Right lobe of liver (tissue), 4 donors: ENCODE data around the gene PSMD3.
"Not testable (repeated sequence)": the region's sequence is repeated elsewhere in the genome, so short reads cannot be mapped to it uniquely, and the experiment has no call there.

Experiments used
- POLR2A ChIP-seq: fragments of 450-650 bp; IDR thresholded peaks from one replicate; pipeline ENCODE4 v1.6.1; 2017; ENCODE audit warnings: antibody characterized with exemption, mild to moderate bottlenecking
- TF ChIP-seq, protein P1 (sequence below), 4 donors: fragments of 200-600 bp in 3 of 4; fragments of 450-650 bp in 1 of 4; IDR thresholded peaks; one replicate each; pipeline versions ENCODE4 v1.5.1 to v1.8.0; 2016 to 2022; ENCODE audit warnings: antibody characterized with exemption in 4 of 4, mild to moderate bottlenecking in 2 of 4
- donor health status: DM: no; HTN: no; CAD: no.
- donor health status: DM: no; HTN: no; CAD: no.
- donor health status: DM: no; HTN: yes; CAD: no.

DNA sequence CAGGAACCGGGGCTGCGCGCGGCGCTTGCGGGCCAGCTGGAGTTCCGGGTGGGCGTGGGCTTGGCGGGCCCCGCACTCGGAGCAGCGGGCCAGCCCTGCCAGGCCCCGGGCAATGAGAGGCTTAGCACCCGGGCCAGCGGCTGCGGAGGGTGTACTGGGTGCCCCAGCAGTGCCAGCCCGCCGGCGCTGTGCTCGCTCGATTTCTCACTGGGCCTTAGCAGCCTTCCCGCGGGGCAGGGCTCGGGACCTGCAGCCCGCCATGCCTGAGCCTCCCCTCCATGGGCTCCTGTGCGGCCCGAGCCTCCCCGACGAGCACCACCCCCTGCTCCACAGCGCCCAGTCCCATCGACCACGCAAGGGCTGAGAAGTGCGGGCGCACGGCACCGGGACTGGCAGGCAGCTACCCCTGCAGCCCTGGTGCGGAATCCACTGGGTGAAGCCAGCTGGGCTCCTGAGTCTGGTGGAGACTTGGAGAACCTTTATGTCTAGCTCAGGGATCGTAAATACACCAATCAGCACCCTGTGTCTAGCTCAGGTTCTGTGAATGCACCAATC is 30.4 kb downstream of the PSMD3 start:
- TF ChIP-seq, protein P1, sequence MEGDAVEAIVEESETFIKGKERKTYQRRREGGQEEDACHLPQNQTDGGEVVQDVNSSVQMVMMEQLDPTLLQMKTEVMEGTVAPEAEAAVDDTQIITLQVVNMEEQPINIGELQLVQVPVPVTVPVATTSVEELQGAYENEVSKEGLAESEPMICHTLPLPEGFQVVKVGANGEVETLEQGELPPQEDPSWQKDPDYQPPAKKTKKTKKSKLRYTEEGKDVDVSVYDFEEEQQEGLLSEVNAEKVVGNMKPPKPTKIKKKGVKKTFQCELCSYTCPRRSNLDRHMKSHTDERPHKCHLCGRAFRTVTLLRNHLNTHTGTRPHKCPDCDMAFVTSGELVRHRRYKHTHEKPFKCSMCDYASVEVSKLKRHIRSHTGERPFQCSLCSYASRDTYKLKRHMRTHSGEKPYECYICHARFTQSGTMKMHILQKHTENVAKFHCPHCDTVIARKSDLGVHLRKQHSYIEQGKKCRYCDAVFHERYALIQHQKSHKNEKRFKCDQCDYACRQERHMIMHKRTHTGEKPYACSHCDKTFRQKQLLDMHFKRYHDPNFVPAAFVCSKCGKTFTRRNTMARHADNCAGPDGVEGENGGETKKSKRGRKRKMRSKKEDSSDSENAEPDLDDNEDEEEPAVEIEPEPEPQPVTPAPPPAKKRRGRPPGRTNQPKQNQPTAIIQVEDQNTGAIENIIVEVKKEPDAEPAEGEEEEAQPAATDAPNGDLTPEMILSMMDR (IDR thresholded peaks at IDR 0.05): not testable (repeated sequence)
- TF ChIP-seq POLR2A: not testable (repeated sequence)
